Activated effector memory CD4-positive, alpha-beta T cell treated with Interleukin-2 at 50 U/mL for 16 hours (primary cell): ENCODE data around the gene SF3B4.
"Not testable (repeated sequence)": the region's sequence is repeated elsewhere in the genome, so short reads cannot be mapped to it uniquely, and the experiment has no call there.

Source experiments
- DNase-seq: peaks from one replicate; pipeline ENCODE4 v3.0.0-alpha.2; 2020

SF3B4 gene, protein sequence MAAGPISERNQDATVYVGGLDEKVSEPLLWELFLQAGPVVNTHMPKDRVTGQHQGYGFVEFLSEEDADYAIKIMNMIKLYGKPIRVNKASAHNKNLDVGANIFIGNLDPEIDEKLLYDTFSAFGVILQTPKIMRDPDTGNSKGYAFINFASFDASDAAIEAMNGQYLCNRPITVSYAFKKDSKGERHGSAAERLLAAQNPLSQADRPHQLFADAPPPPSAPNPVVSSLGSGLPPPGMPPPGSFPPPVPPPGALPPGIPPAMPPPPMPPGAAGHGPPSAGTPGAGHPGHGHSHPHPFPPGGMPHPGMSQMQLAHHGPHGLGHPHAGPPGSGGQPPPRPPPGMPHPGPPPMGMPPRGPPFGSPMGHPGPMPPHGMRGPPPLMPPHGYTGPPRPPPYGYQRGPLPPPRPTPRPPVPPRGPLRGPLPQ

DNA sequence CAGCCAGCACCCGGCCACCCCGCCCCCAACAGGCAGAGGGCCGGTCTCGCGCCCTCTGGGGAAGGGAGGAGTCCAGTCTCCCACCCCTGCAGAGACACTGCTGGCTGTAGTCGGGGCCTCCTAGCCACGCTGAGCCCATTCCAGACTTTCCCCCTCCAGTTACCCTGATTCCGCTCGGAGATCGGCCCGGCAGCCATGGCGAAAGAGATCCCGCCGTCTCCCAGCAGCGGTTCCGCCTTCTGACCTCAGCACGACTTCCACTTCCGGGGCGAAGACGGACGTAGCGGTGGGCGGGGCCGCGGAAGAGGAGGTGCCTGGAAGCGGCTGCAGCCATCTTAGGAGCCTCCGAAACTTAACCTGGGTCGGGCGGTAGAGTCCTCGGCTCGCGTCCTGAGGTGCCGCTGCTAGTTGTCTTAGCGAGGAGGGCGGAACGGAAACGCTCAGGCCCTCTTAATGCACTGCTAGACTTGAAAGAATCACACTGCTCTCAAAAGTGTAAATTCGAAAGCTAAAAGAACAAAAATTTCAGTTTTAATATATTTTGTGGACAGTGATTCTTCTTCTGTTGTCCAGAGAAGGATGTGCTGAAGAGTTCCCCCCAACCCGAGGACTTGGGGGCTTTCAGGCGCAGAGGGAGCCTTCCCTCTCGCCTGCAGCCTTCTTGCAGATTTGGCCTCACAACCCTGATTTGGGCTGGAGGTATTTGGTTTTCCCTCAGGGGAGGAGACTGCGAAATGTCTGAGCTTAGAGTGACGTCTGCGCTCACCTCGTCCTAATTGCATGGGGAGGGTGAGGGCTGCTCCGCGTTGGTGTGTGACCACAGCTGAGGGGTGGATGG, at the start of gene SF3B4:
Gene SF3B4, minus strand, starts transcription at position 241 of the 838 bp plus-strand sequence. Its CDS starts 44 bp downstream, at position 197.
- peak; percentile 96 for DNase-seq

DNA sequence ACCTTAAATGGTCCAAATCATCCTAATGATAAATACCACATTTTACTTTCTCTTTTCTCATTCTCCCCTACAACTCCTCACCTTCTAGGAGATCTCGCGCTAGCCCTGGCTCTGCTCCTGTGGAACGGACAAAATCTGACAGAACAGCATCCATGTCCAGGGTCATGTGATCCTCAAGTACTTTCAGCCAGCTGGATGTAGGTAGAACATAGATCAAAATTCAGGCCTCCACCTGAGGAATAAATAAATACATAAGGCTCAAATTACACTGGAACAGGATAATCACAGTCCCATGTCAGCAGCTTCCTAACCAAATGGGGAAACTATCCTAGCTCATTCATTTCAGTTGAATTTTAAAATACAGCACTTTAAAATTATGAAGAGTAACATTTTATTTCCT, 49.7 kb upstream of the SF3B4 start:
- DNase-seq = no peak

GRCh38 chr1:149972547-149972946, 44.9 kb upstream of the SF3B4 start:
- DNase-seq = no peak

GRCh38 chr1:149967646-149968045, 40.0 kb upstream of the SF3B4 start:
- no peak for DNase-seq

DNA sequence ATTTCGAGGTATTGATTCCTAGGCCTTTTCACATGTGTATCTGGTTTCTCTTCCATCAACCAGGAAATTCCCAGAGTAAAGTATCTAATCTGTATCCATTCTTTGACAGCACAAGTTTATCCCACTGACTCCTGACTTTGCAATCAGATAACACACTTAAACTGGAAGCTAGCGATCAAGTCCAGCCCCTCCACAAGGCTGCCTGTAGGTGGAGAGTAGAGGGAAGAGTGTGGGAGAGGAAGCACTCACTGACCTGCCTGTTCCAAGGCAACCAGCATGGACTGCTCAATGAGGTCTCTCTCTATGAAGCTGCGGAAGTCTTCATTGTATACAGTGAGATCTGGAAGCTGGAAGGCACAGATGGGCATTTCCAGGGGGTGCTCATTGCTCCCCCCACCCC, 39.4 kb upstream of the SF3B4 start:
- no peak for DNase-seq

GRCh38 chr1:149966405-149966804, 38.8 kb upstream of the SF3B4 start:
- DNase-seq = no peak

DNA sequence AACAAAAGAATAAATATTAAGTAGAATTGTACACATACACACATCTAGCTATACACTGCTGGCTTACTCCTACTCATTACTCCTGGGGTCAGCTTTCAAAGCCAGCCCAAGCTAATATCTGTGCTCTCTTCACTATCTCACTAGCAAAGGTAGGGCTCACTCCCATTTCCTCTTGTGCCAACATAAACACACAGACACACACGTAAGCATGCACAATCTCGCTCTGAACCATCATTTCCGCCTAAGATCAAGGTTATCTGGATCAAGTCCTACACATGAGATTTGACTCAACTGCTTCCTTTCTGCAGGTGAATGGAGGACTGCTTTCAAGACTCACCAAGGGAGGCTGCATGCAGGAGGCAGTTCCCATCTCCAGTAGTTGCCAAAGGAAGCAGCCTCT, 37.8 kb upstream of the SF3B4 start:
- no peak for DNase-seq

DNA sequence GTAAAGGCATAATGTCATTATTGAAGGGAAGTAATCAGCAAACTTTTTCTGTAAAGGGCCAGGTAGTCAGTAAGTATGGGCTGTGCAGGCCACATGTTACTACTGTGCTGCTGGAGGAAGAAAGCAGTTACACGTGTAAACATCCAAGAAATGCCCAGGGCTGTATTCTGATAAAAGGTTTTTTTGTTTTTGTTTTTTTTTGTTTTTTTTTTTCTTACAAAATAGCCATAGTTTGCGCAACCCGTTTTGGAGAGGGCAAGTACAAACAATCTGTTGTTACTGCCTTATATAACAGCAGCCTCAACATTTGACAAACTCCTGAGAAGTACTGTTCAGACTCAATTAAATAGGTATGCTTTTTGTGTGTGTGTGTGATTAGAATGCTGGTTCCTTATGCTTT, 35.8 kb upstream of the SF3B4 start:
- no peak for DNase-seq

DNA sequence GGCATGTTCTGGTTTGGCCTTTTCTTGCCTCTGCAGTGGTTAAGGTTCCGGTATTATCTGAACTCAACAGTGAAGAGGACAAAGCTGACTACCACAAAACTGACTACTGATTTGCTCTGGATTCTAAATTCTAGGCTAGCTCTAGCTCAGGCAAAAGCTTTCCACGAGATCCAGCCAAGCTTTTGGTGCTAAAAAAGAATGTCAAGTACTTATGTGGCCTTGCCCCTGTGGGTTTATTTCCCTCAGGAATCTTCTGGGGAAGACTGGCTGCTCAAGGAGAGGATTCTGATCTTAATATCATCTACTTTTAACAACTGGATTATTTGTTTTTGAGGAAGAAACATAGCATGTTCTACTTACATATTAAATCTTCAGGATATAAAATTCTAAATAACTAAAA, 35.1 kb upstream of the SF3B4 start:
- no peak for DNase-seq

GRCh38 chr1:149962039-149962647, 34.5 kb upstream of the SF3B4 start:
- DNase-seq = peak; percentile 9

DNA sequence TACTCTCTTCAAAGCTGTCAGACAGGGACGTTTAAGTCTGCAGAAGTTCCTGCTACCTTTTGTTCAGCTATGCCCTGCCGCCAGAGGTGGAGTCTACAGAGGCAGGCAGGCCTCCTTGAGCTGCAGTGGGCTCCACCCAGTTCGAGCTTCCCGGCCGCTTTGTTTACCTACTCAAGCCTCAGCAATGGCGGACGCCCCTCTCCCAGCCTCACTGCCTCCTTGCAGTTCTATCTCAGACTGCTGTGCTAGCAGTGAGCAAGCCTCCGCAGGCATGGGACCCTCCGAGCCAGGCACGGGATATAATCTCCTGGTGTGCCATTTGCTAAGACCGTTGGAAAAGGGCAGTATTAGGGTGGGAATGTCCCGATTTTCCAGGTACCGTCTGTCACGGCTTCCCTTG, 29.9 kb upstream of the SF3B4 start:
- DNase-seq = not testable (repeated sequence)

DNA sequence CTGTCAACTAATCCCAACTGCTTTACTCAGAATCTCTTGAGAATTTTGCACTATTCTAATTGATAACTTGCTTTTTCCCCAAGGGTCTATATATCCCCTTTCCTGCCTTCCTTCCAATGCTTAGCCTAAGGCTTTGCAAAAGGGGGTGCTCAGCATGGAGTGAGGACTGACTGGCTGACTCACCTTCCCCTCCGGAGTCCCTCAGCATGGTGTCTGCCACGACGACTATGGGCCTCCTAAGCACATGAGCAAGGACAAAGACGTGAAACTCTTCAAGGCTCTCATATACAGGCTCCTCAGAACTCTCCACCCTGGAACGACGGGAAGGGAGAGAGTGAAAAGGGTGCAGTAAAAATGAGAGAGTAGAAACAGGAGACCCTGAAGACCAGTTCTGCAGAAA, 22.3 kb upstream of the SF3B4 start:
- no peak for DNase-seq

DNA sequence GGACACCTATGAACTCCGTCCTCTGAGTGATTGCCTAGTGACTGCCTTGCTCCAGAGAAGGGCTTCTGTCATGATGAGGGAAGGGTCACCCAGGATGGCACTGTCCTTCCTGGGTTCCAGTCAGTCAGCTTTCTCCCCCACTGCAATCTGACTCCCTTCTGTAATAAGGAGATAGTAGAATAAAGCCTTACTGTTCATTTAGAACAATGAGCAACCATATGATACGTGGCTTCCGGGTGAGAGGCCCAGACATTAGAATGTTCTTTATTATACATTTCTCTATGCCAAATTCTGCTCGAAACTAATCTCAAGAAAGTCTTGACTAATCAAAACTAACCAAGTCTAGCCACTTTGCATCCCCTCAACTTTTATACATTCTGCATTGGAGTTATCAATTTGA, 17.6 kb upstream of the SF3B4 start:
- no peak for DNase-seq

DNA sequence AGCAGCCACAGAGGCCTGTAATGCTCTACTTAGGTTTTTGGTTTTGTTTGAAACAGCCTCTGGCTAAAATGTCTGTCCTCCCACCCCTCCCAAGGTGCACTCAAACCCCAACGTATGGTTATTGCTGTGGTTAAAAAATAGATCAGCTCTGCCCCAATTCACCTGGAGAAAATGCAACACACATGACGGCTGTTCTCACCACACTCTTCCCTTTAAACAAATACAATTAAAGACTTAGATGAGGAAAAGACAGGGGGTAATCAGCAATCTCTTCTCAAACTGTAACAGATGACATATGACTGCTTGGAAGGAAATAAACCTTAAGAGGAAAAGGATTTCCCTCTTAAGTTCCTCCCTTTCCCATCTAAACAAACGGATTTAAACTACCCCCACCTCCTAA, 15.3 kb upstream of the SF3B4 start:
- no peak for DNase-seq

GRCh38 chr1:149942207-149942606, 14.6 kb upstream of the SF3B4 start:
- DNase-seq = no peak

GRCh38 chr1:149940427-149940826, 12.8 kb upstream of the SF3B4 start:
- no peak for DNase-seq

DNA sequence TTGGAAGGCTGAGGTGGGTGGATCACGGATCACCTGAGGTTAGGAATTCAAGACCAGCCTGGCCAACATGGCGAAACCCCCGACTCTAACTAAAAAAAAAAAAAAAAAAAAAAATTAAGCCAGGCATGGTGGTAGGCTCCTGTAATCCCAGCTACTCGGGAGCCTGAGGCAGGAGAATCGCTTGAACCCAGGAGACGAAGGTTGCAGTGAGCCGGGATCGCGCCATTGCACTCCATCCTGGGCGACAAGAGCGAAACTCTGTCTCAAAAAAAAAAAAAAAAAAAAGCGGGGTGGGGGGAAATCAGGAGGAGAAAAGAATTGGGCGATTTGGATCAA, 11.0 kb upstream of the SF3B4 start:
- not testable (repeated sequence) for DNase-seq

DNA sequence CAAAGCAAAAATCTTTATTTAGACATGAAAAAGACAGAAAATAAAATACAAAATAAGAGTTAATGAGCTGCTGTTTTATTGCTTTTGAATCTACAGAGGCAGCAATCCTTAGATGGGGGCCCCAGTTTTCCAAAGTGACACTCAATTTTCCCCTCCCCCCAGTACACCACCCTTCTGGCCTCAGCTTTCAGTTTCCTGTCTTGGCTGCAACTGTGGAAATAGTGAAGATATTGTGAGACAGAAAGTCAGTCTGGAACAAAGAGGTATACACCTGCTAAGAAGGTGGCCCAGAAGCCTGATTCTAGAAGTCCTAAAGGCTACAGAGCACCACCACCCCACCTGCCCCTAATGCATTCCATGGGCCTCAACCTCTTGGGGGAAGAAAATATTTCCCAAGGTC, 10.2 kb upstream of the SF3B4 start:
- DNase-seq = no peak

GRCh38 chr1:149936992-149937705, 9.5 kb upstream of the SF3B4 start:
- no peak for DNase-seq

DNA sequence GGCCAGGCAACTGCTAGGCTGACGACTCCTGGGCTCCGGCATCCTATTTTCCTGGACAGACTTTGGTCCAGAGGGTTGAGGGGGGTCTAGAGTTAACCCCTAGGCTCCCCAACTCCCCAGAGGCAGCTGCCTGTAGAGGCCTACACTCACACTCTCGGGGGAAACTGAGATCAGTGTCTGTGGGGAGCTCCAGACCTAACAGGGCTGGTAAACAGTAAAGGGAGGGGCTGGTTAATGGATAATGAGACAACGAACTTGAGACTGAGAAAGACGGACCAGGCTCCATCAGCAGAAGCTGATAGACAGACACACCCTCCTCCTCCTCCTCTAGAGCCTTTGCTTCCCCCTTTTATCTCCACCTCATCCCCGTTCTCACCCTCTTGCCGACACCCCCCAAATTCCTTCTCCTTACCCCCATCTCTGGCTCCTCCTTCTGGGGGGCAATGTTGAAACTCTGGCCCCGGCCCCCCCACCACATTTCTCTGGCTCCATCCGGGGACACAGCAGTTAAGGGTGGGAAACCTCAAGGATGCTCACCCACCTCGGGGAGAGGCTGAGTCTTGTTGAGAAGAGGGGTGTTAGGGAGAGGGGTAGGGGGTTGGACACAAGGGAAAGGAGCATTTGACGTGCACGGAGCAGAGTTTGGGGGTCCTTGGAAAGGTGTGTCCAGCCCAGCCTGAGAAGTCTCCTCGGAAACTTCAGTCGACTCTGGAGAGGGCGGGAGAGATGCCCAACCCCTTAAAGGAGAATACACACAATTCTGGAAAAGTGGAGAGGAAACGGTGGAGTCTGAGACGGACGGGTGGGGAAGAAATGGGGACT, 8.8 kb upstream of the SF3B4 start, which contains the start of gene MTMR11:
Gene MTMR11, minus strand, starts transcription at position 710 of the 822 bp plus-strand sequence. Its CDS starts 232 bp downstream, at position 478.
- no peak for DNase-seq

DNA sequence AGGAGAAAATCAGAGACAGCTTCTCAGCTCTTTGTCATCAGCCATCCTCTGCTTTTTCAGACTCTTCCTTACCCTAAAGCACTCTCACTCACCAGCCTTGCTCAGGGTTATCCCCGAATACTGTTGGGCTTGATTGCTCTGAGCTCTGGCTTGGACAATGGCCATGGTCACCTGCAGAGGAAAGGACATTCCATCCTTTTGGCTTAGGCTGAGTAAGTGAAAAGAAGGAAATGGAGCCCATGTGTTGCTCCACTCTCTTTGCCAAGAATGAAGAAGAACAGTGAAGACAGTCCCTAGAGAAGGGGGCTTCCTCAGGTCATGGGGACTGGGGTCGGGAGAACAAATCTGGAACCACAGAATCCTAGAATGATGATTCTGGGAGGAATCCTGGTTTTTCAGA, 6.8 kb upstream of the SF3B4 start:
- no peak for DNase-seq

- DNase-seq = no peak
Measured at GRCh38 chr1:149933208-149933607, 5.6 kb upstream of the SF3B4 start.
